ENCODE data around the gene ZNF460. TPM values are rescaled to one million over a fixed set of nuclear protein-coding genes. Genes with fewer than 3 reads are reported as not detected.

The ZNF460 gene
- total RNA-seq, 1 experiment from 2014 or later, result 65.9 TPM

- Histone ChIP-seq H3K56ac (ENCODE audit: insufficient read length, low read depth, low read length) (no peak overlapping the region), H3K4me2 (ENCODE audit: insufficient read depth, insufficient read length, low read length) (peak overlapping the region; percentile 81), H4K5ac (ENCODE audit: insufficient read length, low read depth, low read length) (no peak overlapping the region), H3K79me2 (ENCODE audit: insufficient read depth, low read length) (peaks cover 2% of the 10 kb centered on the region; the same call in 1 of the 2 replicates), H3K27me3 (ENCODE audit: insufficient read depth, low read length) (no peaks in the 10 kb centered on the region), H3K4me1 (ENCODE audit: insufficient read depth, low read length) (no peaks in the 10 kb centered on the region), H3T11ph (ENCODE audit: low read length) (no peak overlapping the region), H2BK15ac (ENCODE audit: low read depth, low read length) (no peak overlapping the region), H2BK20ac (ENCODE audit: low read depth, low read length, poor library complexity, severe bottlenecking) (no peak overlapping the region), H3K14ac (ENCODE audit: insufficient read depth, low read length) (no peak overlapping the region; the same call in 1 of the 2 replicates), H3K4ac (ENCODE audit: low read depth, low read length) (no peak overlapping the region), H3K23ac (ENCODE audit: insufficient read length, low read depth, low read length) (no peak overlapping the region), H3K9ac (ENCODE audit: extremely low read depth, insufficient read length, low read length) (peak overlapping the region; percentile 75), H4K91ac (ENCODE audit: insufficient read length, low read depth, low read length) (no peak overlapping the region), H4K8ac (replicated peaks; ENCODE audit: insufficient read length, low read depth, low read length) (no peak overlapping the region), H3K18ac (ENCODE audit: insufficient read length, low read depth, low read length) (no peak overlapping the region), H3K27ac (ENCODE audit: insufficient read length, low read depth, low read length) (no peak overlapping the region), H4K20me1 (ENCODE audit: control insufficient read depth, insufficient read depth, insufficient read length) (no peaks in the 10 kb centered on the region), H3K79me1 (ENCODE audit: insufficient read depth, low read depth, low read length, poor library complexity, severe bottlenecking) (no peaks in the 10 kb centered on the region), H2BK12ac (ENCODE audit: insufficient read length, low read depth, low read length) (no peak overlapping the region), H3K23me2 (ENCODE audit: insufficient read length, low read depth, low read length, poor library complexity, severe bottlenecking) (no peaks in the 10 kb centered on the region), H2AFZ (ENCODE audit: low read length) (no peak overlapping the region), H2BK120ac (ENCODE audit: low read depth, low read length, poor library complexity, severe bottlenecking) (no peak overlapping the region), H2AK5ac (ENCODE audit: insufficient read length, low read length) (no peak overlapping the region), H2BK5ac (ENCODE audit: insufficient read length, low read length) (no peak overlapping the region), H3K9me3 (ENCODE audit: control insufficient read depth, low read depth, low read length) (no peaks in the 10 kb centered on the region)
- no peaks in the 10 kb centered on the region for H3K9me3 Mint-ChIP-seq
- no CpG with 5 or more reads among the region's 8 CpGs for WGBS (ENCODE audit: extremely low coverage, insufficient read length, low lambda C conversion rate)
- H3K4me1 Mint-ChIP-seq, result peaks cover 23 to 31% of the 10 kb centered on the region in 2 experiments
- peak overlapping the region; percentile 80 to 90 for H3K4me3 Mint-ChIP-seq
- H3K27ac Mint-ChIP-seq, result peak overlapping the region; percentile 50 to 96 (median 84)
- no peak for DNase-seq
- peaks cover 6% of the 10 kb centered on the region for H3K27me3 Mint-ChIP-seq (ENCODE audit: low read depth)
- peaks cover 5 to 22% (median 19%) of the 10 kb centered on the region in 3 experiments for H3K36me3 Mint-ChIP-seq (ENCODE audit: insufficient read depth in 1 of 3, low read depth in 3 of 3)
- TF ChIP-seq, protein P1, sequence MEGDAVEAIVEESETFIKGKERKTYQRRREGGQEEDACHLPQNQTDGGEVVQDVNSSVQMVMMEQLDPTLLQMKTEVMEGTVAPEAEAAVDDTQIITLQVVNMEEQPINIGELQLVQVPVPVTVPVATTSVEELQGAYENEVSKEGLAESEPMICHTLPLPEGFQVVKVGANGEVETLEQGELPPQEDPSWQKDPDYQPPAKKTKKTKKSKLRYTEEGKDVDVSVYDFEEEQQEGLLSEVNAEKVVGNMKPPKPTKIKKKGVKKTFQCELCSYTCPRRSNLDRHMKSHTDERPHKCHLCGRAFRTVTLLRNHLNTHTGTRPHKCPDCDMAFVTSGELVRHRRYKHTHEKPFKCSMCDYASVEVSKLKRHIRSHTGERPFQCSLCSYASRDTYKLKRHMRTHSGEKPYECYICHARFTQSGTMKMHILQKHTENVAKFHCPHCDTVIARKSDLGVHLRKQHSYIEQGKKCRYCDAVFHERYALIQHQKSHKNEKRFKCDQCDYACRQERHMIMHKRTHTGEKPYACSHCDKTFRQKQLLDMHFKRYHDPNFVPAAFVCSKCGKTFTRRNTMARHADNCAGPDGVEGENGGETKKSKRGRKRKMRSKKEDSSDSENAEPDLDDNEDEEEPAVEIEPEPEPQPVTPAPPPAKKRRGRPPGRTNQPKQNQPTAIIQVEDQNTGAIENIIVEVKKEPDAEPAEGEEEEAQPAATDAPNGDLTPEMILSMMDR (conservative IDR thresholded peaks at IDR 0.05), result no peak
These were observed 40.8 kb downstream of the ZNF460 start for GRCh38 chr19:57321116-57321515.
